ENCODE data around the gene OR10H4. TPM values are rescaled to one million over a fixed set of nuclear protein-coding genes. Genes with fewer than 3 reads are reported as not detected.

Gene OR10H4
- total RNA-seq, 1 experiment from 2014 or later: not detected

- no peak overlapping the region for H3K27ac ChIP-seq (ENCODE audit: low read depth, low read length, poor library complexity, severe bottlenecking)
- peaks cover 18% of the 10 kb centered on the region for H3K27me3 ChIP-seq (replicated peaks; ENCODE audit: insufficient read depth, low read depth, low read length, poor library complexity)
- H3K36me3 ChIP-seq (ENCODE audit: insufficient read depth, low read length, poor library complexity, severe bottlenecking): no peaks in the 10 kb centered on the region
- TF ChIP-seq, protein P1, sequence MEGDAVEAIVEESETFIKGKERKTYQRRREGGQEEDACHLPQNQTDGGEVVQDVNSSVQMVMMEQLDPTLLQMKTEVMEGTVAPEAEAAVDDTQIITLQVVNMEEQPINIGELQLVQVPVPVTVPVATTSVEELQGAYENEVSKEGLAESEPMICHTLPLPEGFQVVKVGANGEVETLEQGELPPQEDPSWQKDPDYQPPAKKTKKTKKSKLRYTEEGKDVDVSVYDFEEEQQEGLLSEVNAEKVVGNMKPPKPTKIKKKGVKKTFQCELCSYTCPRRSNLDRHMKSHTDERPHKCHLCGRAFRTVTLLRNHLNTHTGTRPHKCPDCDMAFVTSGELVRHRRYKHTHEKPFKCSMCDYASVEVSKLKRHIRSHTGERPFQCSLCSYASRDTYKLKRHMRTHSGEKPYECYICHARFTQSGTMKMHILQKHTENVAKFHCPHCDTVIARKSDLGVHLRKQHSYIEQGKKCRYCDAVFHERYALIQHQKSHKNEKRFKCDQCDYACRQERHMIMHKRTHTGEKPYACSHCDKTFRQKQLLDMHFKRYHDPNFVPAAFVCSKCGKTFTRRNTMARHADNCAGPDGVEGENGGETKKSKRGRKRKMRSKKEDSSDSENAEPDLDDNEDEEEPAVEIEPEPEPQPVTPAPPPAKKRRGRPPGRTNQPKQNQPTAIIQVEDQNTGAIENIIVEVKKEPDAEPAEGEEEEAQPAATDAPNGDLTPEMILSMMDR (conservative IDR thresholded peaks at IDR 0.05; ENCODE audit: low read depth, low read length): no peak
- no peak for TF ChIP-seq EZH2 (IDR thresholded peaks at IDR 0.05; ENCODE audit: borderline replicate concordance, low read depth, low read length, poor library complexity, severe bottlenecking)
- POLR2A ChIA-PET (ENCODE audit: low non-redundant PET): no interaction called here
- no peak overlapping the region for H3K4me3 ChIP-seq (ENCODE audit: low read depth, low read length, poor library complexity, severe bottlenecking)
- no peaks in the 10 kb centered on the region for H3K9me3 ChIP-seq (ENCODE audit: low read depth, low read length, poor library complexity, severe bottlenecking)
- no peaks in the 10 kb centered on the region for H3K4me1 ChIP-seq (ENCODE audit: insufficient read depth, low read length, poor library complexity, severe bottlenecking)
- no peak for DNase-seq (ENCODE audit: low spot score)
- intact Hi-C loops (cut with micrococcal nuclease; ENCODE audit: unreplicated experiment): no loop called here
- CTCF ChIA-PET: no interaction called here
- no TSS peak for BruUV-seq (replicated peaks)
These were observed 3.5 kb upstream of the OR10H4 start for GRCh38 chr19:15945301-15945700.

- Histone ChIP-seq H3K36me3 (ENCODE audit: insufficient read depth, low read length, poor library complexity, severe bottlenecking) (no peaks in the 10 kb centered on the region), H3K4me1 (ENCODE audit: insufficient read depth, low read length, poor library complexity, severe bottlenecking) (no peaks in the 10 kb centered on the region), H3K9me3 (ENCODE audit: low read depth, low read length, poor library complexity, severe bottlenecking) (no peaks in the 10 kb centered on the region), H3K4me3 (ENCODE audit: low read depth, low read length, poor library complexity, severe bottlenecking) (no peak overlapping the region), H3K27ac (ENCODE audit: low read depth, low read length, poor library complexity, severe bottlenecking) (no peak overlapping the region), H3K27me3 (replicated peaks; ENCODE audit: insufficient read depth, low read depth, low read length, poor library complexity) (peaks cover 39% of the 10 kb centered on the region)
- DNase-seq (ENCODE audit: low spot score): no peak
- CTCF ChIA-PET: no interaction called here
- POLR2A ChIA-PET (ENCODE audit: low non-redundant PET): no interaction called here
- TF ChIP-seq EZH2 (IDR thresholded peaks at IDR 0.05; ENCODE audit: borderline replicate concordance, low read depth, low read length, poor library complexity, severe bottlenecking): no peak
- TF ChIP-seq, protein P1 (conservative IDR thresholded peaks at IDR 0.05; ENCODE audit: low read depth, low read length): no peak
- intact Hi-C loops (cut with micrococcal nuclease; ENCODE audit: unreplicated experiment): no loop called here
- no TSS peak for BruUV-seq (replicated peaks)
These were observed 6.0 kb downstream of the OR10H4 start for GRCh38 chr19:15954820-15955219.

- no peak overlapping the region for H3K4me3 ChIP-seq (ENCODE audit: low read depth, low read length, poor library complexity, severe bottlenecking)
- no peak for DNase-seq (ENCODE audit: low spot score)
- no peak overlapping the region for H3K27ac ChIP-seq (ENCODE audit: low read depth, low read length, poor library complexity, severe bottlenecking)
- H3K36me3 ChIP-seq (ENCODE audit: insufficient read depth, low read length, poor library complexity, severe bottlenecking): no peaks in the 10 kb centered on the region
- no peaks in the 10 kb centered on the region for H3K4me1 ChIP-seq (ENCODE audit: insufficient read depth, low read length, poor library complexity, severe bottlenecking)
- no TSS peak for BruUV-seq (replicated peaks)
- ChIA-PET CTCF (no interaction called here), POLR2A (ENCODE audit: low non-redundant PET) (no interaction called here)
- intact Hi-C loops (cut with micrococcal nuclease; ENCODE audit: unreplicated experiment): no loop called here
- no peaks in the 10 kb centered on the region for H3K9me3 ChIP-seq (ENCODE audit: low read depth, low read length, poor library complexity, severe bottlenecking)
- H3K27me3 ChIP-seq (replicated peaks; ENCODE audit: insufficient read depth, low read depth, low read length, poor library complexity): peaks cover 8% of the 10 kb centered on the region
- TF ChIP-seq, protein P1 (conservative IDR thresholded peaks at IDR 0.05; ENCODE audit: low read depth, low read length): no peak
- TF ChIP-seq EZH2 (IDR thresholded peaks at IDR 0.05; ENCODE audit: borderline replicate concordance, low read depth, low read length, poor library complexity, severe bottlenecking): no peak
These were observed 13.5 kb downstream of the OR10H4 start for GRCh38 chr19:15962319-15962718.

Data from A673 (cell line).